ENCODE measurements around the gene EEF2. TPM values are rescaled to one million over a fixed set of nuclear protein-coding genes. Genes with fewer than 3 reads are reported as not detected.

EEF2 gene
- total RNA-seq, 1 donor from 2014 or later, result 3,162 TPM

GRCh38 chr19:3981736-3982681, 3.3 kb downstream of the EEF2 start:
- Mint-ChIP-seq H3K4me1 (ENCODE audit: unreplicated experiment) (peaks cover 40% of the 10 kb centered on the region), H3K4me3 (ENCODE audit: unreplicated experiment) (peak overlapping the region; percentile 29), H3K27ac (ENCODE audit: unreplicated experiment) (peak overlapping the region; percentile 94), H3K27me3 (ENCODE audit: unreplicated experiment) (no peaks in the 10 kb centered on the region), H3K9me3 (ENCODE audit: unreplicated experiment) (no peaks in the 10 kb centered on the region), H3K36me3 (ENCODE audit: unreplicated experiment) (peaks cover 46% of the 10 kb centered on the region)
- TF ChIP-seq CTCF (IDR thresholded peaks at IDR 0.05), result no peak
- DNase-seq (ENCODE audit: extremely low spot score, unreplicated experiment), result no peak

- Mint-ChIP-seq H3K4me1 (ENCODE audit: unreplicated experiment) (peaks cover 33% of the 10 kb centered on the region), H3K27me3 (ENCODE audit: unreplicated experiment) (no peaks in the 10 kb centered on the region), H3K36me3 (ENCODE audit: unreplicated experiment) (peaks cover 50% of the 10 kb centered on the region), H3K27ac (ENCODE audit: unreplicated experiment) (peak overlapping the region; percentile 56), H3K4me3 (ENCODE audit: unreplicated experiment) (no peak overlapping the region), H3K9me3 (ENCODE audit: unreplicated experiment) (no peaks in the 10 kb centered on the region)
- no peak for TF ChIP-seq CTCF (IDR thresholded peaks at IDR 0.05)
- no peak for DNase-seq (ENCODE audit: extremely low spot score, unreplicated experiment)
These were observed 3.9 kb downstream of the EEF2 start for GRCh38 chr19:3981373-3981735.

GRCh38 chr19:3980353-3981251, 4.7 kb downstream of the EEF2 start:
- Mint-ChIP-seq H3K4me3 (ENCODE audit: unreplicated experiment) (no peak overlapping the region), H3K27me3 (ENCODE audit: unreplicated experiment) (no peaks in the 10 kb centered on the region), H3K27ac (ENCODE audit: unreplicated experiment) (no peak overlapping the region), H3K36me3 (ENCODE audit: unreplicated experiment) (peaks cover 56% of the 10 kb centered on the region), H3K4me1 (ENCODE audit: unreplicated experiment) (peaks cover 26% of the 10 kb centered on the region), H3K9me3 (ENCODE audit: unreplicated experiment) (no peaks in the 10 kb centered on the region)
- DNase-seq (ENCODE audit: extremely low spot score, unreplicated experiment), result no peak
- no peak for TF ChIP-seq CTCF (IDR thresholded peaks at IDR 0.05)

GRCh38 chr19:3979674-3980352, 5.5 kb downstream of the EEF2 start:
- H3K36me3 Mint-ChIP-seq (ENCODE audit: unreplicated experiment), result peaks cover 58% of the 10 kb centered on the region
- no peak for TF ChIP-seq CTCF (IDR thresholded peaks at IDR 0.05)
- no peaks in the 10 kb centered on the region for H3K27me3 Mint-ChIP-seq (ENCODE audit: unreplicated experiment)
- DNase-seq (ENCODE audit: extremely low spot score, unreplicated experiment), result no peak
- peaks cover 25% of the 10 kb centered on the region for H3K4me1 Mint-ChIP-seq (ENCODE audit: unreplicated experiment)
- no peak overlapping the region for H3K4me3 Mint-ChIP-seq (ENCODE audit: unreplicated experiment)
- peak overlapping the region; percentile 54 for H3K27ac Mint-ChIP-seq (ENCODE audit: unreplicated experiment)
- no peaks in the 10 kb centered on the region for H3K9me3 Mint-ChIP-seq (ENCODE audit: unreplicated experiment)
